Hematopoietic multipotent progenitor cell (in vitro differentiated cells): ENCODE results near the gene SSBP3. TPM values are rescaled to one million over a fixed set of nuclear protein-coding genes. Genes with fewer than 3 reads are reported as not detected.
"Not testable (repeated sequence)": the region's sequence is repeated elsewhere in the genome, so short reads cannot be mapped to it uniquely, and the experiment has no call there.

Experiments used
- DNase-seq, 3 donors: peaks; one replicate each; pipeline ENCODE4 v3.0.0-alpha.2; 2011 to 2015; ENCODE audit warnings: low read depth in 2 of 3, low spot score in 2 of 3
- total RNA-seq: library from RNA; depleted of rRNA; stranded (reverse); fragments of >200 nt; gene quantifications from one replicate; pipeline ENCODE4 v1.2.3, GENCODE V29; 2012

Gene SSBP3
- 72.4 TPM for total RNA-seq

DNA sequence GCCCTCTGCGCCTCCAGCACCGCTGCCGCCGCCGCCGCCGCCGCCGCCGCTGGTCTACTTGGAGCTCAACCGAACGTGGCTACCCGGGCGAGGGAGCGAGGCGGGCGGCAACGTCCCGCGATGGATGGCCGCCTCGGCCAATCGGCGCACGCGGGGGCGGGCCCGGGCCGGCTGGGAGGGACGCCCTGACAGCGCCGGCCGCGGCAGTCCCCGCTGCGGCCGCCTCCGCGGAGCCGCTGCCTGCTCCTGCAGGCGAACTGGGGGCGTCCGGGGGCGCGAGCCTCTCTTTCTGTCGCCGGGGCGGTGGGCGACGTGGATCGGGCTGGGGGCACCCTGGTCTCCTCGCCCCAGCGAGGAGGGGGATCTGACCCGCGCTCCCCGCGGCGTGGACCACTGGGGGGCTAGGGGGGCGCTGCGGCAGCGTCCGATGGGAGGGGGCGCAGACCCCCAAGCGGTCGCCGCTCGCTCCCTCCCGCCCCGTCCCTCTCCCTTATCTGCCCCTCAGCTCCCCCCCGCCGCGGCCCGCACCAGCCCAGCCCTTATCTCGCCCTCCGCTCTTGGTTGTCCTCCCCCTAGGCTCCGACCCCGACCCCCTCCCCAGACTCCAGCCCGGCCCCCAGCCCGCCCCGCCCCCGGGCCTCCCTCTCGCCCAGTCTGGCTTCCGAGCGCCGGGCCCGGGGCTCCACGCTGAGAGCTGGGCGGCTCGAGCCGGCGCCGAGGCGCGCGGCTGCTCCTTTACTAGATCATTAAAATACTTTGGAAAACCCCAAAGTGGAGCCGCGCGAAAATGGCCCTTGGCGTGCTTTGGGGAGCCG is at the start of gene SSBP3:
SSBP3 (minus strand) TSS at position 56 of the 815 bp plus-strand sequence.
- peak; percentile 84 to 95 (median 92) for DNase-seq

- no peak for DNase-seq
These were observed 47.3 kb upstream of the SSBP3 start for GRCh38 chr1:54453509-54453908.

DNA sequence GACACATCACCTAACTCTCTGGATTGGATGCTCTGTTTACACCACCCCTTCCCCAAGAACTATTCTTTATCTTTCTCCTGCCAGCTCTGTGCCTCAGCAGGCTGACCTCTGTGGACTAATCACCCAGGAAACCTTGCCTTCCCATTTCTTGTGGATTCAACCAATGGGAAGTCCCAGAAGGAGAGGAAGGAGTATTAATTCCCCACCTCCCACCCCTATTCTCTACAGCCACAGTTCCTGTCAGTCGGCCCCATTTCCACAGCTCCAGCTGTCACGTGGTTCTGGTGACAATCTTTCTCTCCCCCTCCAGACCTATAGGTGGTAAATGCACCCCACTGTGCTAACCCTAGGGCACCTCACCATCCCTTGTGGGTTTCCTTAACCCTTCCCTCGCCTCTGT is 46.8 kb upstream of the SSBP3 start:
- no peak for DNase-seq

GRCh38 chr1:54449431-54449830 is 43.2 kb upstream of the SSBP3 start:
- not testable (repeated sequence) for DNase-seq

GRCh38 chr1:54448801-54449200 is 42.6 kb upstream of the SSBP3 start:
- not testable (repeated sequence) for DNase-seq

- not testable (repeated sequence) for DNase-seq
These were observed 40.9 kb upstream of the SSBP3 start for GRCh38 chr1:54447081-54447480.

GRCh38 chr1:54442185-54442584 is 36.0 kb upstream of the SSBP3 start:
- no peak for DNase-seq

DNA sequence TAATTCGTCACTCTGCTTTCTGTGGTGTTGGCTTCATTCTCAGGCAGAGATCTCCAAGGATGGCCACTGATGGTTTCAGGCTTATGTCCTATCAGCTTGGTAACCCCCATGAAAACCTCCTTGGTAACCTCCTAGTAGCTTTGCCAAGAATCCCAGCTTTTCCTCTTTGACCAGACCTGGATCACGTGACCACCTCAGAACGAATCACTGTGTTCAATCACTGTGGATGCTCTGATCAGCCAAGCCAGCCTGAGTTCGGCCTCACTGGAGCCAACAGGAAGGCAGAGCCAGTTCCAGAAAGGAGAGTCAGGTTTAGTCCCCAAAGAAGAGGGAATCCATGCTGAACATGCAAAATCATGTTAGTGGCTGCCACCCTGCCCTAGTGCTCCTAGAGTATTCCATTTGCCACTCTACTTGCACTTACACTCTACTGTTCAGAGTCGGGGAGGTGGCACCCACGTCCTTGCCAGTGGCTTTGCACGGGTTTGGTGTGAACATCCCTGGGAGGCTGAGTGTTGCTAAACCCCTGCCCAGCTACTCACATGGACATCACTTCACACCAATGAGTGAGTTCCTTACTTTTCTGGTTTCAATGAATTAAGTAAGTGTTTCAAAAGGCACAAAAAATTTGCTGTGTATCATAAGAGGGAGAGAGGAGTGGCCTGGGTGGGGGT is 33.5 kb upstream of the SSBP3 start:
- DNase-seq, result no peak

DNA sequence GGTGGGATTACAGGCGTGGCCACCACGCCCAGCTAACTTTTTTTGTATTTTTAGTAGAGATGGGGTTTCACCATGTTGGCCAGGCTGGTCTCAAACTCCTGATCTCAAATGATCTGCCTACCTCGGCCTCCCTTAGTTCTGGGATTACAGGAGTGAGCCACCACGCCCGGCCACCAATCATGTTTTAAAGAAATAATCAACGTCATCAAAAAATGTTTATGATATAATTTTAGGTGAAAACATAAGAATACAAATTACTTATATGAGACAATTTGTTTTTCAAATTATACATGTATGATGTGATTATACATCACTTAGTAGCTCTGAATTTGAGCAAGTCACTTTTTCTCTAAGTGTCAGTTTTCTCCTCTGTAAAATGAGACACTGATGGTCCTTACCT is 31.6 kb upstream of the SSBP3 start:
- no peak for DNase-seq

DNA sequence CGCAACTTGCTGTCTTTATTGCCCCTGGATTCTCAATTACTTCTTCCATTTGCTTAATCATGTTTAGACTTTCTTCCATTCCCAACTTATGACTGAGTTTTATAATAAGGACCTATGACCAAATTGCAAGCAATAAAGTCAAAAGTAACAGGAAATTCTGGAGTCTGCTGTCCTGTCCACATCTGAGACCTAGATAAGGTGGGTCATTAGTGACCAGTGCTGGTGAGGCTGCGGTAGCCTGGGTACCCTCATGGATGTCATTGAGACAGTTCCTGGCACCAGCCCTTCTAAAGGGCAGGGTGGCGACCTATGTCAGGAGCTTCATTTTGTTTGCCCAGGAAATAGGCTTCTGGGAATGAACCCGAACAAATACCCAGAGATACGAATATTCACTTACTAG is 30.6 kb upstream of the SSBP3 start:
- no peak for DNase-seq

DNA sequence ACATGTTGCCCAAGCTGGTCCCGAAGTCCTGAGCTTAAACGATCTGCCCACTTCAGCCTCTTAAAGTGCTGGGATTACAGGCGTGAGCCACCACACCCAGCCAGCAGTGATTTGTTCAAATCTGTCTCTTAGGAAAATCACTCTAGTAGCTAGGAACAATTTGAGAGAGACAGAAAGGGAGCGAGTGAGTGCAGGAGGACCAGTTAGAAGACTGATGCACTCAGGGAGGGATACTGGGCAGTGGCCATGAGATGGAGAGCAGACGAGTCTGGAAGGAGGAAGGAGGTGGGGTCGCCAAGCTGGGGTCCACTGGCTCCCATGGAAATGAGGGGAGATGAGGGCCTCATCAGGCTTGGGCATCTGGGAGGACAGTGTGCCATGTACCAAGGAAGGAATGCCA is 23.6 kb upstream of the SSBP3 start:
- DNase-seq, result no peak

DNA sequence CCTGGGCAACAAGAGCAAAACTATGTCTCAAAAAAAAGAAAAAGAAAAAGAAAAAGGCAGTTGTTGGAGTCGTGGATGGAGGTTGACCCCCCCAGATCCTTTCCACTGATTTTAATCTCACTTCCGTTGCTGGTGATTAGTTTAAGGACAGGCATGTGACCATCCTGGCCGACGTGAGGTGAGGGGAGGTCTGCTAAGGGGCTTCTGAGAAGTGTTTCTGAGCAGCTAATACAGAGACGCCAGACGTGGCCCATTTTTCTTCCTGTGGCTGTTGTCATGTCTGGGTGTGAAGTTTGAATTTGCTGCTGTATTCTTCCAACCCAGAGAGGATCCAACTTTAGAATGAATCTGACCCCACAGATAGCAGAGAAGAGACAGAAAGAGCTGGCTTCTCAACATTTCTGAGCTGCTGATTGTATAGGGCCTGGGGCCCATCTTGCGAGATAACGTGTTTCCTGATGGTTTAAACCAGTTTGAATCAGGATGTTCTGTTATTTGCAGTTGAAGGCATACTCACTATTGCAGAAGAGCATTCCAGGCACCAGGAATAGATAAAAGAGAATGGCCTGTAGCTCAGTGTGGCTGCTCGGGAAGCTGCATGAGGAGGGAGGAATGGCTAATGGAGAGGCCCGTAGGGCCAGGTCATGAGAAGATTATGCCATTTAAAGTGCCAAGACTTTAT is 22.8 kb upstream of the SSBP3 start:
- no peak for DNase-seq

DNA sequence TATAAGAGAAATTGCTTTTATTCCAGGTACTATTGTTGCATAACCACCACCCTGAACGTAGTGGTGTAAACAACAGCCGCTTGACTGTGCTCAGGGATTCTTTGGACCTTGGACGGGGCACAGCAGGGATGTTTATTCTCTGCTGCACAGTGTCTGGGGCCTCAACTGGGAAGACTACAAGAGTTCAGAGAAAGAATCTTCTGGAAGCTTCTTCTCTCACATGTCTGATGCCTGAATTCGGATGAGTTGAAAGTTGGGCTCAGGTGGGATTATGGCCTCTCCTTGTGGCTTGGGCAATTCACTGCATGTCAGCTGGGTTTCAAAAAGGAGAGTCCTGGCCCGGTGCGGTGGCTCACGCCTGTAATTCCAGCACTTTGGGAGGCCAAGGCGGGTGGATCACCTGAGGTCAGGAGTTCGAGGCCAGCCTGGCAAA is 19.0 kb upstream of the SSBP3 start:
- DNase-seq, result no peak

DNA sequence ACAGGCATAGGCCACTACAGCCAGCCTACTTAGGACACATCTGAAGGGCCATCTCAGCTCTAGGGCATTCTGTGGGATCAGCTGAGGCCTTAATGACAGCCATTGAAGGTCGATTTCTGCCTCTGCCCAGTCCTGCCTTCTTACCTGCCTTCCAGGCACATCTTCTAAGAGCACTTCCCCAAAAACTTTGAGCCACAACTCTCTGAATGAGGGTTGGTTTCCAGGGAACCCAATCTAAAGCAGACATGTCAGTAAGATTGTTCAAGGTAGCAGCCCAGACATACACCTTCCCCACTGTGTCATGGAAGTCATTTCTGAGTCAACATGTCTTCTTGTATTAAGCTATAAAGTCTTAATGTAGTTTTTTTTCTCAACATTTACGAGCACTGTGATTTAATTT is 18.2 kb upstream of the SSBP3 start:
- DNase-seq, result no peak

GRCh38 chr1:54421101-54421504 is 14.9 kb upstream of the SSBP3 start:
- DNase-seq, result no peak

GRCh38 chr1:54418598-54418997 is 12.4 kb upstream of the SSBP3 start:
- not testable (repeated sequence) for DNase-seq

GRCh38 chr1:54417123-54417522 is 10.9 kb upstream of the SSBP3 start:
- DNase-seq, result peak in 1 of 3 donors; percentile 46

DNA sequence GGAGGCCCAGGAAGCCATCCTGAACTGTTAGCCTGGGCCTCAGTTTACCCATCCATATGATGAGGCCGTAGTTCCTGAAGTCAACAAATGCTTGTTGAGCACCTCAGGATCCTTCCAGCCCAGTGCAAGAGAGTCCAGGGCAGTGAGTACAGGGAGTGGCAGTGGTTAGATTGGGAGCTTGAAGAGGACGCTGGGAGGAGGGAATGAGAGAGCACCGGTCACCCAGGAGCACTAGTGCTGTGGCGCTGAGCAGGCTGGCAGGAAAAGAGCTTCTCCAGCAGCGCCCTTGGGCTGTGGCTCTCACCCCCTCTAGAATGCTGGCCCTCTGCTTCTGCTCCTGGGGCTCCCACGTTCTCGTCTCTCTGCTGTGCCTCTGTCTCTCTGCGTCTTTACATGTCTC is 10.2 kb upstream of the SSBP3 start:
- no peak for DNase-seq

DNA sequence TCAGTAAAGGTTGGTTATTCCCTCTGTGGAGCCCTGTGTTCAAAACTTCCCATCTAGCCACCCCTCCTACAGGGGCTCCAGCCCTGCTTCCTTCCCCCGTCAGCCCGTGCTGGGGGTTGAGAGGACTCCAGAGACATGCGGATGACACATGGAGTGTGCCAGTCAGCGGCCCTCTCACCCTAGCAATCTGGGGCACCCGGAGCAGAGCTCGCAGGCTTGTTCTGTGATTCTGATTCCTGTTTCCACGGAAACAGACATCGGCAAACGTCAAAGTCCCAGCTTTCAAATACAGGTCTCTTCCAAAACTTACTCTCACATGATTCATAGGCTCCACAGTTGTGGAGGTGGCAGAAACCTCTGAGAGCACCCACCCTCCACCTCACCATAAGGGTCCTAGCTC is 9.8 kb upstream of the SSBP3 start:
- DNase-seq, result no peak

- no peak for DNase-seq
These were observed 9.3 kb upstream of the SSBP3 start for GRCh38 chr1:54415533-54415932.

- no peak for DNase-seq
These were observed 7.5 kb upstream of the SSBP3 start for GRCh38 chr1:54413732-54414131.

DNA sequence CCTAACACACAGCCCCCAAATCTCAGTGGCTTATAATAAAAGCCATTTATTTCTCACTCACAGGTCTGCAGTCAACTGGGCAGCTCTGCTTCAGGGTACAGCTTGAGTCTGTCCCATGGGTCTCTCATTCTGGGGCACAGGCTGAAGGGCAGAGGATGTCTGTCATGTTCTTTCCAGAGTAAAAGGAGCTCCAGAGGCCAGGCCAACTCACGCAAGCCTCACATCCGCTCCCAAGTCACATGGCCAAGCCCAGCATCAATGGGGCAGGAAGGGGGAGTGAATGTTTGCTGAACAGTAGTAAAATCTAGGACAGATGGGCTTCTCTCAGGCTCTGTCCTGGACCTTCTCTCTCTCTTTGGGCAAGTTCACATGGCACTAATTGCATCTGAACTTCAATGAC is 7.1 kb upstream of the SSBP3 start:
- no peak for DNase-seq
